Parathyroid adenoma (tissue), 2 donors: Measurements from ENCODE around the gene ZDHHC21.
"Not testable (repeated sequence)": the region's sequence is repeated elsewhere in the genome, so short reads cannot be mapped to it uniquely, and the experiment has no call there.

ENCODE experiments used
- H2AFZ ChIP-seq: fragments of 300-600 bp; sonication (generic); one replicate; pipeline ENCODE4 v1.7.0; 2017; ENCODE audit warnings: antibody characterized with exemption, mild to moderate bottlenecking
- H3K27ac ChIP-seq: fragments of 300-600 bp; sonication (generic); one replicate; pipeline ENCODE4 v1.7.0; 2017
- H3K27me3 ChIP-seq: fragments of 300-600 bp; sonication (generic); one replicate; pipeline ENCODE4 v1.7.0; 2017; ENCODE audit warnings: low read length; ENCODE audit not compliant: control insufficient read depth, insufficient read depth
- H3K36me3 ChIP-seq: fragments of 300-600 bp; sonication (generic); one replicate; pipeline ENCODE4 v1.7.0; 2017; ENCODE audit warnings: low read length; ENCODE audit not compliant: control insufficient read depth, insufficient read depth
- H3K4me1 ChIP-seq: fragments of 300-600 bp; sonication (generic); one replicate; pipeline ENCODE4 v1.7.0; 2017; ENCODE audit warnings: control low read depth
- H3K4me2 ChIP-seq: fragments of 300-600 bp; sonication (generic); one replicate; pipeline ENCODE4 v1.7.0; 2017; ENCODE audit warnings: low read length
- H3K4me3 ChIP-seq: fragments of 300-600 bp; sonication (generic); one replicate; pipeline ENCODE4 v1.7.0; 2017; ENCODE audit warnings: low read depth, low read length
- H3K79me2 ChIP-seq: fragments of 300-600 bp; sonication (generic); one replicate; pipeline ENCODE4 v1.7.0; 2017; ENCODE audit warnings: control low read depth
- H3K9ac ChIP-seq: fragments of 300-600 bp; sonication (generic); one replicate; pipeline ENCODE4 v1.7.0; 2017; ENCODE audit warnings: mild to moderate bottlenecking
- H3K9me3 ChIP-seq: fragments of 300-600 bp; sonication (generic); one replicate; pipeline ENCODE4 v1.7.0; 2017; ENCODE audit warnings: low read length; ENCODE audit not compliant: control insufficient read depth
- CTCF ChIP-seq: fragments of 300-600 bp; sonication (generic); IDR thresholded peaks from one replicate; pipeline ENCODE4 v1.7.0; 2017; ENCODE audit warnings: antibody characterized with exemption, mild to moderate bottlenecking
- donor health status: primary hyperparathyroidism.

Gene ZDHHC21

GRCh38 chr9:14687042-14687719 is 6.1 kb downstream of the ZDHHC21 start:
- Histone ChIP-seq H2AFZ (no peak overlapping the region), H3K36me3 (no peaks in the 10 kb centered on the region), H3K4me2 (no peak overlapping the region), H3K4me3 (no peak overlapping the region), H3K9ac (no peak overlapping the region), H3K27me3 (no peaks in the 10 kb centered on the region), H3K79me2 (peaks cover 3% of the 10 kb centered on the region), H3K27ac (no peak overlapping the region), H3K9me3 (no peaks in the 10 kb centered on the region), H3K4me1 (no peaks in the 10 kb centered on the region)
- TF ChIP-seq CTCF, result no peak

- Histone ChIP-seq H2AFZ (no peak overlapping the region), H3K4me2 (no peak overlapping the region), H3K4me1 (no peaks in the 10 kb centered on the region), H3K27ac (no peak overlapping the region), H3K9ac (no peak overlapping the region), H3K27me3 (no peaks in the 10 kb centered on the region), H3K79me2 (peaks cover 5% of the 10 kb centered on the region), H3K9me3 (no peaks in the 10 kb centered on the region), H3K4me3 (no peak overlapping the region), H3K36me3 (no peaks in the 10 kb centered on the region)
- TF ChIP-seq CTCF, result no peak
Observed at GRCh38 chr9:14686168-14686567, 7.1 kb downstream of the ZDHHC21 start.

GRCh38 chr9:14682616-14683015 is 10.6 kb downstream of the ZDHHC21 start:
- H3K9me3 ChIP-seq, H3K4me2 ChIP-seq, H3K4me1 ChIP-seq, H3K4me3 ChIP-seq, H3K79me2 ChIP-seq, H3K27ac ChIP-seq, H3K36me3 ChIP-seq, H2AFZ ChIP-seq, H3K27me3 ChIP-seq, H3K9ac ChIP-seq: not testable (repeated sequence)

- Histone ChIP-seq H3K27ac (no peak overlapping the region), H3K9ac (no peak overlapping the region), H3K4me3 (no peak overlapping the region), H3K9me3 (no peaks in the 10 kb centered on the region), H2AFZ (no peak overlapping the region), H3K27me3 (no peaks in the 10 kb centered on the region), H3K4me2 (no peak overlapping the region), H3K36me3 (no peaks in the 10 kb centered on the region), H3K79me2 (peaks cover 3% of the 10 kb centered on the region), H3K4me1 (no peaks in the 10 kb centered on the region)
- TF ChIP-seq CTCF, result no peak
Observed at GRCh38 chr9:14678776-14679175, 14.5 kb downstream of the ZDHHC21 start.

- peaks cover 3% of the 10 kb centered on the region for H3K79me2 ChIP-seq
- H3K4me1 ChIP-seq, result no peaks in the 10 kb centered on the region
- H3K27ac ChIP-seq, result no peak overlapping the region
- no peak overlapping the region for H3K4me3 ChIP-seq
- H3K4me2 ChIP-seq, result peak overlapping the region; percentile 14
- H3K27me3 ChIP-seq, result no peaks in the 10 kb centered on the region
- no peak for TF ChIP-seq CTCF
- no peak overlapping the region for H3K9ac ChIP-seq
- H2AFZ ChIP-seq, result no peak overlapping the region
- no peaks in the 10 kb centered on the region for H3K9me3 ChIP-seq
- H3K36me3 ChIP-seq, result no peaks in the 10 kb centered on the region
Observed at GRCh38 chr9:14677872-14678271, 15.4 kb downstream of the ZDHHC21 start.
